CD8-positive, alpha-beta memory T cell (primary cell): ENCODE results near the gene MRPL47. TPM values are rescaled to one million over a fixed set of nuclear protein-coding genes. Genes with fewer than 3 reads are reported as not detected.
"Not testable (repeated sequence)": the region's sequence is repeated elsewhere in the genome, so short reads cannot be mapped to it uniquely, and the experiment has no call there.

ENCODE experiments used
- CTCF ChIA-PET: fragments of 350-600 bp; sonication (Branson Sonifier 250); formaldehyde crosslinking; loops from one replicate; lab custom pipeline; 2021; ENCODE audit warnings: antibody characterized with exemption; lab: Charles Lee
- POLR2A ChIA-PET: fragments of 350-600 bp; sonication (Branson Sonifier 250); formaldehyde crosslinking; loops from one replicate; lab custom pipeline; 2021; ENCODE audit warnings: antibody characterized with exemption; lab: Charles Lee
- DNase-seq, 5 donors: peaks; one replicate each; pipeline versions ENCODE4 v3.0.0 to v3.0.0-alpha.2; 2020 to 2022; ENCODE audit warnings: mixed read lengths in 1 of 5
- H3K27ac ChIP-seq: one replicate; pipeline ENCODE4 v1.7.0; 2013; ENCODE audit warnings: low read depth, mild to moderate bottlenecking, low read length, moderate library complexity
- H3K27me3 ChIP-seq: 2 replicates; pipeline ENCODE4 v1.7.0; 2013; ENCODE audit warnings: low read length, mild to moderate bottlenecking; ENCODE audit not compliant: insufficient read depth, poor library complexity, severe bottlenecking
- H3K36me3 ChIP-seq: 2 replicates; pipeline ENCODE4 v1.7.0; 2013; ENCODE audit warnings: mild to moderate bottlenecking, low read length, moderate library complexity; ENCODE audit not compliant: insufficient read depth
- H3K4me1 ChIP-seq: 2 replicates; pipeline ENCODE4 v1.7.0; 2013; ENCODE audit warnings: mild to moderate bottlenecking, low read length, moderate library complexity; ENCODE audit not compliant: insufficient read depth
- H3K4me3 ChIP-seq: 2 replicates; pipeline ENCODE4 v1.7.0; 2013; ENCODE audit warnings: mild to moderate bottlenecking, low read length
- H3K9me3 ChIP-seq: 2 replicates; pipeline ENCODE4 v1.7.0; 2013; ENCODE audit warnings: mild to moderate bottlenecking, low read length
- H3K27ac Mint-ChIP-seq, 8 donors: one replicate each; pipeline ENCODE4 v1.8.0; 2020 to 2021; ENCODE audit warnings: mixed read lengths in 8 of 8, mild to moderate bottlenecking in 6 of 8, inconsistent platforms in 3 of 8, moderate library complexity in 3 of 8
- H3K27me3 Mint-ChIP-seq, 2 donors: one replicate each; pipeline ENCODE4 v1.8.0; 2020 to 2021; ENCODE audit warnings: mixed read lengths in 2 of 2, mild to moderate bottlenecking in 1 of 2, moderate library complexity in 1 of 2
- H3K36me3 Mint-ChIP-seq, 3 donors: one replicate each; pipeline ENCODE4 v1.8.0; 2020 to 2021; ENCODE audit warnings: mixed read lengths in 3 of 3, inconsistent platforms in 1 of 3, mild to moderate bottlenecking in 1 of 3
- H3K4me1 Mint-ChIP-seq, 3 donors: one replicate each; pipeline ENCODE4 v1.8.0; 2020 to 2021; ENCODE audit warnings: mixed read lengths in 3 of 3, inconsistent platforms in 1 of 3, mild to moderate bottlenecking in 1 of 3
- H3K4me3 Mint-ChIP-seq, 7 donors: one replicate each; pipeline ENCODE4 v1.8.0; 2020 to 2021; ENCODE audit warnings: mixed read lengths in 7 of 7, mild to moderate bottlenecking in 6 of 7, moderate library complexity in 4 of 7, inconsistent platforms in 2 of 7
- H3K9me3 Mint-ChIP-seq, 5 donors: one replicate each; pipeline ENCODE4 v1.8.0; 2020 to 2022; ENCODE audit warnings: mixed read lengths in 5 of 5, mild to moderate bottlenecking in 3 of 5, moderate library complexity in 2 of 5, inconsistent platforms in 1 of 5
- polyA plus RNA-seq: library from polyadenylated mRNA; unstranded; fragments of 300-500 nt; fragmentation: Illumina TruSeq; gene quantifications from one replicate; pipeline ENCODE4 v1.2.3, GENCODE V29; 2021
- total RNA-seq, 2 experiments: library from RNA; stranded (reverse); gene quantifications; one replicate each; pipeline ENCODE4 v1.2.3, GENCODE V29; 2021

Gene MRPL47
- 10 to 100 TPM; 68.5 to 73.0 TPM for total RNA-seq
- 51.7 TPM for polyA plus RNA-seq

- Histone ChIP-seq H3K4me3 (peak within 1 kb of the TSS; percentile 82), H3K27me3 (no peaks in the 10 kb centered on the region), H3K9me3 (no peaks in the 10 kb centered on the region), H3K27ac (peak within 1 kb of the TSS; percentile 91), H3K4me1 (peaks cover 27% of the 10 kb centered on the region), H3K36me3 (peaks cover 7% of the 10 kb centered on the region)
- Mint-ChIP-seq H3K9me3 (no peaks in the 10 kb centered on the region), H3K4me1 (peaks cover 43 to 71% (median 46%) of the 10 kb centered on the region in 3 donors), H3K27me3 (peaks cover 0 to 3% of the 10 kb centered on the region in 2 donors), H3K27ac (peak within 1 kb of the TSS; percentile 98 to 100 (median 99)), H3K36me3 (peaks cover 2 to 48% (median 2%) of the 10 kb centered on the region in 3 donors), H3K4me3 (peak within 1 kb of the TSS; percentile 98 to 100 (median 99))
- CTCF ChIA-PET, result interaction anchor here (1.1 to 1.4 kb wide), 3 partner anchors 33 to 457 kb away, joined by 3 to 6 read pairs (median 4); no protein-coding TSS in a partner anchor
- peak; percentile 85 to 95 (median 92) for DNase-seq
- POLR2A ChIA-PET, result interaction anchor here (0.5 to 1.3 kb wide), 6 partner anchors 19 to 533 kb away, joined by 3 to 9 read pairs (median 6); partner anchors contain the start of genes ACTL6A, PIK3CA, USP13 and ZMAT3
Observed at GRCh38 chr3:179604321-179605078, at the start of gene MRPL47, which contains the start of gene NDUFB5. Gene MRPL47, minus strand, starts transcription at chr3:179604638. Its CDS starts 14 bp downstream, at chr3:179604624. Gene NDUFB5, plus strand, starts transcription at chr3:179604794. Its CDS starts 22 bp downstream, at chr3:179604816.

DNA sequence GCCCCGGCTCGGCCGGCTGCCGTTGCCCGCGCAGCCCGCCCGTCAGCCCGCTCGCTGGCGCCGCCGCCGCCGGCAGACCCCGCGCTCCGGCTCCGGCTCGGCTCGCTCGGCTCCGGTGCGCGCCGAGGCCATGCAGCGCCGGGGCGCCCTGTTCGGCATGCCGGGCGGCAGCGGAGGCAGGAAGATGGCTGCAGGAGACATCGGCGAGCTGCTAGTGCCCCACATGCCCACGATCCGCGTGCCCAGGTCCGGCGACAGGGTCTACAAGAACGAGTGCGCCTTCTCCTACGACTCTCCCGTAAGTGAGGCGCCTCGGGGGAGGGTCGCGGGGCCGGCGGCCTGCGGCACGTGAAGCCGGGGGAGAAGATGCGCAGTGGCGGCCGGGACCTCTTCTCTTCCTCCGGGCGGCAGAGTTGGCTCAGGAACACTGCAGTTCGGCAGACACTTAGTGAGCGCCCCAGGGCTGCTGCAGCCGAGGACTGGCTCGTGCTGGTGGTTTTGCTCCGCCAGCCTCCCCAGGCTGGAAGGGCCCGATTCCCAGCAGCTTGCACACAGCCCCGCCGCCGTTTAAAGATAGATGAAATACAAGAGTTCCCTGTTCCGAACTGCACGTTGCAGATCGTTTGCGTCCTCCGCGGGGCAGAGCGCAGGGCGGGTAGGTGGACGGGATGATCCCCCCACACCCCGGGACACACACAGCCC is 48.8 kb upstream of the MRPL47 start:
- no peaks in the 10 kb centered on the region for H3K27me3 ChIP-seq
- H3K36me3 Mint-ChIP-seq, result peaks cover 0 to 9% (median 6%) of the 10 kb centered on the region in 3 donors
- H3K36me3 ChIP-seq, result no peaks in the 10 kb centered on the region

GRCh38 chr3:179652447-179653095 is 48.1 kb upstream of the MRPL47 start, which contains the start of gene USP13:
Gene USP13, plus strand, starts transcription at chr3:179653040. Its CDS starts 186 bp downstream, at chr3:179653226.
- CTCF ChIA-PET, result interaction anchor here (0.9 to 1.0 kb wide), 2 partner anchors 75 to 90 kb away, joined by 3 read pairs; partner anchors contain the start of gene ACTL6A
- Histone ChIP-seq H3K27me3 (no peaks in the 10 kb centered on the region), H3K27ac (peak within 1 kb of the TSS; percentile 59), H3K36me3 (no peaks in the 10 kb centered on the region), H3K9me3 (no peaks in the 10 kb centered on the region), H3K4me3 (peak within 1 kb of the TSS; percentile 77), H3K4me1 (peaks cover 8% of the 10 kb centered on the region)
- Mint-ChIP-seq H3K4me3 (peak within 1 kb of the TSS; percentile 90 to 97 (median 94)), H3K27me3 (peaks cover 0 to 2% of the 10 kb centered on the region in 2 donors), H3K9me3 (no peaks in the 10 kb centered on the region), H3K4me1 (peaks cover 24 to 49% (median 41%) of the 10 kb centered on the region in 3 donors), H3K27ac (peak within 1 kb of the TSS; percentile 67 to 97 (median 90)), H3K36me3 (peaks cover 0 to 9% (median 6%) of the 10 kb centered on the region in 3 donors)
- DNase-seq, result peak in 4 of 5 donors; percentile 37 to 71 (median 58)
- POLR2A ChIA-PET, result interaction anchor here (1.5 to 2.1 kb wide), 2 partner anchors 48 to 329 kb away, joined by 3 to 9 read pairs; partner anchors contain the start of genes MRPL47, NDUFB5 and ZNF639

More for the DNA sequence above, 48.8 kb upstream of the MRPL47 start:
- Mint-ChIP-seq H3K4me3 (peak overlapping the region; percentile 90 to 97 (median 94)), H3K27me3 (no peaks in the 10 kb centered on the region), H3K9me3 (no peaks in the 10 kb centered on the region), H3K4me1 (peaks cover 25 to 53% (median 41%) of the 10 kb centered on the region in 3 donors), H3K27ac (peak overlapping the region; percentile 67 to 97 (median 90))
- ChIA-PET POLR2A (interaction anchor here (1.5 to 2.1 kb wide), 2 partner anchors 49 to 330 kb away, joined by 3 to 9 read pairs; partner anchors contain the start of genes MRPL47, NDUFB5 and ZNF639), CTCF (interaction anchor here (0.9 kb wide), 1 partner anchor 75 kb away, joined by 3 read pairs; no protein-coding TSS in a partner anchor)
- Histone ChIP-seq H3K4me3 (peak overlapping the region; percentile 77), H3K27ac (peak overlapping the region; percentile 59), H3K4me1 (peaks cover 8% of the 10 kb centered on the region), H3K9me3 (no peaks in the 10 kb centered on the region)
- DNase-seq, result peak; percentile 27 to 72 (median 61)

GRCh38 chr3:179651687-179652446 is 47.4 kb upstream of the MRPL47 start:
- Mint-ChIP-seq H3K4me1 (peaks cover 24 to 49% (median 41%) of the 10 kb centered on the region in 3 donors), H3K36me3 (peaks cover 0 to 9% (median 6%) of the 10 kb centered on the region in 3 donors), H3K4me3 (peak overlapping the region; percentile 85 to 95 (median 90)), H3K9me3 (no peaks in the 10 kb centered on the region), H3K27ac (peak overlapping the region; percentile 29 to 88 (median 82)), H3K27me3 (peaks cover 0 to 2% of the 10 kb centered on the region in 2 donors)
- no peak for DNase-seq
- Histone ChIP-seq H3K27ac (no peak overlapping the region), H3K4me3 (peak overlapping the region; percentile 50), H3K36me3 (no peaks in the 10 kb centered on the region), H3K9me3 (no peaks in the 10 kb centered on the region), H3K4me1 (peaks cover 8% of the 10 kb centered on the region), H3K27me3 (no peaks in the 10 kb centered on the region)
- ChIA-PET POLR2A (interaction anchor here (2.1 kb wide), 1 partner anchor 47 kb away, joined by 9 read pairs; the partner anchor contains the start of genes MRPL47 and NDUFB5), CTCF (interaction anchor here (1.0 kb wide), 1 partner anchor 89 kb away, joined by 3 read pairs; the partner anchor contains the start of gene ACTL6A)

GRCh38 chr3:179646177-179646576 is 41.7 kb upstream of the MRPL47 start:
- H3K27me3 Mint-ChIP-seq, result peaks cover 0 to 2% of the 10 kb centered on the region in 2 donors
- POLR2A ChIA-PET, result no interaction called here
- H3K27ac Mint-ChIP-seq, result no peak overlapping the region
- H3K4me1 Mint-ChIP-seq, result peaks cover 0 to 5% (median 0%) of the 10 kb centered on the region in 3 donors
- H3K4me1 ChIP-seq, result no peaks in the 10 kb centered on the region
- DNase-seq, result no peak
- no peaks in the 10 kb centered on the region for H3K9me3 Mint-ChIP-seq
- H3K36me3 Mint-ChIP-seq, result no peaks in the 10 kb centered on the region
- H3K4me3 ChIP-seq, result no peak overlapping the region
- H3K36me3 ChIP-seq, result no peaks in the 10 kb centered on the region
- no peak overlapping the region for H3K4me3 Mint-ChIP-seq
- no peak overlapping the region for H3K27ac ChIP-seq
- H3K9me3 ChIP-seq, result no peaks in the 10 kb centered on the region
- H3K27me3 ChIP-seq, result no peaks in the 10 kb centered on the region
- CTCF ChIA-PET, result no interaction called here

DNA sequence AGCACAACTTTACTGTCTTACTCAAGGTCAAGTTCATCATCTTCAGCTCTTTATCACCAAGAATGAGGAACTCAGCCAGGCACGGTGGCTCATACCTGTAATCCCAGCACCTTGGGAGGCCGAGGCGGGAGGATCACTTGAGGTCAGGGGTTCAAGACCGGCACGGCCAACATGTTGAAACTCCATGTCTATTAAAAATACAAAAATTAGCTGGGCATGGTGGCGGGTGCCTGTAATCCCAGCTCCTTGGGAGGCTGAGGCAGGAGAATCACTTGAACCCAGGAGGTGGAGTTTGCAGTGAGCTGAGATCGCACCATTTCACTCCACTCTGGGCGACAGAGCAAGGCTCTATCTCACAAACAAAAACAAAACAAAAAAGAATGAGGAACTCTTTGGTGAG is 39.4 kb upstream of the MRPL47 start:
- not testable (repeated sequence) for H3K27me3 ChIP-seq, H3K36me3 Mint-ChIP-seq, H3K27ac ChIP-seq, DNase-seq, H3K4me1 ChIP-seq, H3K36me3 ChIP-seq, H3K27ac Mint-ChIP-seq, H3K4me1 Mint-ChIP-seq, H3K9me3 ChIP-seq, H3K27me3 Mint-ChIP-seq, H3K9me3 Mint-ChIP-seq, H3K4me3 Mint-ChIP-seq, H3K4me3 ChIP-seq
- ChIA-PET POLR2A (interaction anchor here (0.5 kb wide), 1 partner anchor 82 kb away, joined by 3 read pairs; no protein-coding TSS in a partner anchor), CTCF (interaction anchor here (1.2 kb wide), 1 partner anchor 10 kb away, joined by 3 read pairs; no protein-coding TSS in a partner anchor)
